C4-2B (cell line): ENCODE results near the gene NOXO1.

Source experiments
- ZFX ChIP-seq: fragments of 450-650 bp; IDR thresholded peaks from 2 replicates; pipeline ENCODE4 v1.6.1; 2017
- TF ChIP-seq, protein P1 (sequence below): fragments of 450-650 bp; conservative IDR thresholded peaks from 2 replicates; pipeline ENCODE4 v1.5.1; 2017; ENCODE audit warnings: mild to moderate bottlenecking

DNA sequence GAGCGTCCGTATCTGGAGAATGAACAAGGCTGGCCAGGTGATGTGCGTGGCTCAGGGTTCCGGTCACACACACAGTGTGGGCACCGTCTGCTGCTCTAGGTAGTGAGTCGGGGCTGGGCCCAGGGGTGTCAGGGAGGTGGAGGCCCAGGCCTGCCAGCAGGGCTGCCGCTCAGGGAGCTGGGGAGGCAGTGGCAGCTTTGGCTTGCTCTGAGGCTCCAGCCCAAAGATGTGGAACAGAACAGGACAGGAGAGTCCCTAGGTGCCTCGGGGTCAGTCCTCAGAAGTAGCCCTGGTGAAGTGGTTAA, 5.1 kb downstream of the NOXO1 start:
- TF ChIP-seq, protein P1, sequence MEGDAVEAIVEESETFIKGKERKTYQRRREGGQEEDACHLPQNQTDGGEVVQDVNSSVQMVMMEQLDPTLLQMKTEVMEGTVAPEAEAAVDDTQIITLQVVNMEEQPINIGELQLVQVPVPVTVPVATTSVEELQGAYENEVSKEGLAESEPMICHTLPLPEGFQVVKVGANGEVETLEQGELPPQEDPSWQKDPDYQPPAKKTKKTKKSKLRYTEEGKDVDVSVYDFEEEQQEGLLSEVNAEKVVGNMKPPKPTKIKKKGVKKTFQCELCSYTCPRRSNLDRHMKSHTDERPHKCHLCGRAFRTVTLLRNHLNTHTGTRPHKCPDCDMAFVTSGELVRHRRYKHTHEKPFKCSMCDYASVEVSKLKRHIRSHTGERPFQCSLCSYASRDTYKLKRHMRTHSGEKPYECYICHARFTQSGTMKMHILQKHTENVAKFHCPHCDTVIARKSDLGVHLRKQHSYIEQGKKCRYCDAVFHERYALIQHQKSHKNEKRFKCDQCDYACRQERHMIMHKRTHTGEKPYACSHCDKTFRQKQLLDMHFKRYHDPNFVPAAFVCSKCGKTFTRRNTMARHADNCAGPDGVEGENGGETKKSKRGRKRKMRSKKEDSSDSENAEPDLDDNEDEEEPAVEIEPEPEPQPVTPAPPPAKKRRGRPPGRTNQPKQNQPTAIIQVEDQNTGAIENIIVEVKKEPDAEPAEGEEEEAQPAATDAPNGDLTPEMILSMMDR: no peak
- no peak for TF ChIP-seq ZFX
